OCI-LY7 (cell line): ENCODE results near the gene NXN. TPM values are rescaled to one million over a fixed set of nuclear protein-coding genes. Genes with fewer than 3 reads are reported as not detected.
"Not testable (repeated sequence)": the region's sequence is repeated elsewhere in the genome, so short reads cannot be mapped to it uniquely, and the experiment has no call there.

Experiments
- BruUV-seq: library from RNA; stranded (reverse); fragments of 400-500 nt; replicated peaks from 2 replicates; lab custom pipeline; 2021; lab: Mats Ljungman, UMichigan
- CTCF ChIA-PET: fragments of 300-600 bp; sonication (Branson Sonifier 250); formaldehyde crosslinking; loops from one replicate; lab custom pipeline; 2022; ENCODE audit warnings: antibody characterized with exemption; ENCODE audit not compliant: unreplicated experiment; lab: Charles Lee
- POLR2A ChIA-PET: fragments of 300-600 bp; sonication (Branson Sonifier 250); formaldehyde crosslinking; loops from one replicate; lab custom pipeline; 2022; ENCODE audit warnings: antibody characterized with exemption; lab: Charles Lee
- DNase-seq: peaks from one replicate; pipeline ENCODE4 v3.0.0-alpha.2; 2015; ENCODE audit warnings: low spot score
- H2AFZ ChIP-seq: fragments of 200-600 bp; sonication (generic), shearing (Covaris generic); 2 replicates; pipeline ENCODE4 v1.6.1; 2014; ENCODE audit warnings: mild to moderate bottlenecking, antibody characterized with exemption, low read length, moderate library complexity
- H3K27ac ChIP-seq: fragments of 200-600 bp; sonication (generic); 2 replicates; pipeline ENCODE4 v1.5.1; 2014; ENCODE audit warnings: mixed run types, low read depth, mild to moderate bottlenecking, moderate library complexity, low read length, inconsistent platforms; ENCODE audit not compliant: poor library complexity, severe bottlenecking
- H3K36me3 ChIP-seq: fragments of 200-600 bp; sonication (generic); 2 replicates; pipeline ENCODE4 v1.6.1; 2014; ENCODE audit warnings: mild to moderate bottlenecking, antibody characterized with exemption, low read length, moderate library complexity, mixed read lengths; ENCODE audit not compliant: insufficient read depth
- H3K4me1 ChIP-seq: fragments of 200-600 bp; sonication (generic); 2 replicates; pipeline ENCODE4 v1.5.1; 2014; ENCODE audit warnings: mild to moderate bottlenecking, low read length; ENCODE audit not compliant: insufficient read depth, poor library complexity, severe bottlenecking
- H3K4me2 ChIP-seq: fragments of 200-600 bp; sonication (generic); 2 replicates; pipeline ENCODE4 v1.6.1; 2014; ENCODE audit warnings: mild to moderate bottlenecking, low read length
- H3K4me3 ChIP-seq: fragments of 200-600 bp; sonication (generic); 2 replicates; pipeline ENCODE4 v1.5.1; 2014; ENCODE audit warnings: mild to moderate bottlenecking, low read depth, low read length; ENCODE audit not compliant: poor library complexity, severe bottlenecking
- H3K79me2 ChIP-seq: fragments of 200-600 bp; sonication (generic); 2 replicates; pipeline ENCODE4 v1.6.1; 2016; ENCODE audit warnings: low read depth, mild to moderate bottlenecking, low read length, moderate library complexity, mixed read lengths; ENCODE audit not compliant: insufficient read depth
- H3K9me2 ChIP-seq: fragments of 200-600 bp; sonication (generic); 2 replicates; pipeline ENCODE4 v1.6.1; 2016; ENCODE audit warnings: mild to moderate bottlenecking, low read length, mixed read lengths; ENCODE audit not compliant: insufficient read depth
- H3K9me3 ChIP-seq: fragments of 200-600 bp; sonication (generic); 2 replicates; pipeline ENCODE4 v1.6.1; 2014; ENCODE audit warnings: mild to moderate bottlenecking, mixed run types, low read length, mixed read lengths
- H4K20me1 ChIP-seq: fragments of 200-600 bp; sonication (generic); 2 replicates; pipeline ENCODE4 v1.6.1; 2014; ENCODE audit warnings: mild to moderate bottlenecking, antibody characterized with exemption, low read length, moderate library complexity, mixed read lengths; ENCODE audit not compliant: insufficient read depth
- EZH2phosphoT487 ChIP-seq: fragments of 200-600 bp; sonication (generic); IDR thresholded peaks from 2 replicates; pipeline ENCODE4 v1.6.1; 2018; ENCODE audit warnings: low read depth, borderline replicate concordance, mild to moderate bottlenecking, mixed run types, antibody characterized with exemption, low read length, moderate library complexity, mixed read lengths
- intact Hi-C: fragments of 100-400 bp; cut with micrococcal nuclease; formaldehyde crosslinking; loops from one replicate; pipeline ENCODE4 v1.10.0; 2022; ENCODE audit not compliant: unreplicated experiment
- total RNA-seq, 2 experiments: library from RNA; depleted of rRNA in 1 of 2; stranded (reverse); fragments of >200 nt in 1 of 2; shearing (Covaris generic) in 1 of 2; gene quantifications; 2 replicates each; pipeline ENCODE4 v1.2.3, GENCODE V29; 2014 to 2022
- TF ChIP-seq, protein P1 (sequence below): fragments of 200-600 bp; sonication (generic); conservative IDR thresholded peaks from 2 replicates; pipeline ENCODE4 v1.5.1; 2014; ENCODE audit warnings: mild to moderate bottlenecking, antibody characterized with exemption, low read length, moderate library complexity, mixed read lengths

The NXN gene
- total RNA-seq, 2 experiments from 2014 or later, result 1.3 to 2.8 TPM

DNA sequence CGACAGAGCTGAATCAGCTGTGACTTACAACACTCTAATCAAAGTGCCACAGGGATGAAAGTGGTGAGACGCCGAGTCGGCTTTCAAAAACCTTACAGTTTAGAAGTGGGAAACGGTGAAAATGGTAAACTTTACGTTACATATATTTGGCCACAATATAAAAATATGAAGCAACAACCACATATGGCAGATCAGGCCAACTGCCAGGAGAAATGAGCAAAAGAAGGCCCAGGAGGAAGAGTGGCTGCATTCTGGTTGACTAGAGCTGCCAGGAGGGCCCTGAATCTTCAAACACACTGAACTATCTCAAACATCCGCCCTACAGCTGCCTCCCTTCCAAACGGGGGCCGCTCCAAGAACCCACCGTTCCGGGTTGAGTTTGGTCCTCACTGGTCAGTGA, 141.1 kb downstream of the NXN start:
- no peak for DNase-seq
- H3K36me3 ChIP-seq, result no peaks in the 10 kb centered on the region
- H3K79me2 ChIP-seq, result no peaks in the 10 kb centered on the region
- peaks cover 3% of the 10 kb centered on the region for H3K4me1 ChIP-seq
- no peak overlapping the region for H3K4me2 ChIP-seq
- no peak for TF ChIP-seq EZH2phosphoT487
- TF ChIP-seq, protein P1, sequence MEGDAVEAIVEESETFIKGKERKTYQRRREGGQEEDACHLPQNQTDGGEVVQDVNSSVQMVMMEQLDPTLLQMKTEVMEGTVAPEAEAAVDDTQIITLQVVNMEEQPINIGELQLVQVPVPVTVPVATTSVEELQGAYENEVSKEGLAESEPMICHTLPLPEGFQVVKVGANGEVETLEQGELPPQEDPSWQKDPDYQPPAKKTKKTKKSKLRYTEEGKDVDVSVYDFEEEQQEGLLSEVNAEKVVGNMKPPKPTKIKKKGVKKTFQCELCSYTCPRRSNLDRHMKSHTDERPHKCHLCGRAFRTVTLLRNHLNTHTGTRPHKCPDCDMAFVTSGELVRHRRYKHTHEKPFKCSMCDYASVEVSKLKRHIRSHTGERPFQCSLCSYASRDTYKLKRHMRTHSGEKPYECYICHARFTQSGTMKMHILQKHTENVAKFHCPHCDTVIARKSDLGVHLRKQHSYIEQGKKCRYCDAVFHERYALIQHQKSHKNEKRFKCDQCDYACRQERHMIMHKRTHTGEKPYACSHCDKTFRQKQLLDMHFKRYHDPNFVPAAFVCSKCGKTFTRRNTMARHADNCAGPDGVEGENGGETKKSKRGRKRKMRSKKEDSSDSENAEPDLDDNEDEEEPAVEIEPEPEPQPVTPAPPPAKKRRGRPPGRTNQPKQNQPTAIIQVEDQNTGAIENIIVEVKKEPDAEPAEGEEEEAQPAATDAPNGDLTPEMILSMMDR, result no peak
- POLR2A ChIA-PET, result no interaction called here
- H3K9me3 ChIP-seq, result no peaks in the 10 kb centered on the region
- H3K27ac ChIP-seq, result no peak overlapping the region
- intact Hi-C loops, result no loop called here
- H3K4me3 ChIP-seq, result no peak overlapping the region
- no peaks in the 10 kb centered on the region for H3K9me2 ChIP-seq
- no peak overlapping the region for H2AFZ ChIP-seq
- BruUV-seq, result no TSS peak
- CTCF ChIA-PET, result no interaction called here
- H4K20me1 ChIP-seq, result no peaks in the 10 kb centered on the region

DNA sequence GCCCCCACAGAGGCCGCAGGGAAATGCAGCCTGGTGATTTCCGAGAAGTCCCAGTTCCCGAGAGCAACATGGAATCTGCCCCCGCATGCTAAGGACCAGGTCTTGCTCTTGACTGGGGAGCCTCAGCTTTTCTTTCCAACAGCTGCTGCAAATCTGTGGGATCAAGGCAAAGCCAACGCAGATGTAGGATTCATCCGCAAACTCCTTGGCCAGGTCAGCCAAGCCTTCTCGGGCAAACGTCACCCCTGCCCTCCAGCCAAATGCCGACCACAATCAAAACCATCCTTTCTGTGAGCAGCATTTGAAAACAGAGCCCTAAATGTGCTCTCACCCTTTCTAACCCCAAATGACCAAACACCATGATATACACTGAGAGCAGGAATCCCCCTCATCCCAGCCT, 143.4 kb downstream of the NXN start:
- no peaks in the 10 kb centered on the region for H3K79me2 ChIP-seq
- ChIA-PET CTCF (no interaction called here), POLR2A (no interaction called here)
- no peak overlapping the region for H3K27ac ChIP-seq
- no peaks in the 10 kb centered on the region for H3K9me3 ChIP-seq
- no peak overlapping the region for H2AFZ ChIP-seq
- H3K36me3 ChIP-seq, result no peaks in the 10 kb centered on the region
- intact Hi-C loops, result no loop called here
- peaks cover 3% of the 10 kb centered on the region for H3K4me1 ChIP-seq
- no peak overlapping the region for H3K4me3 ChIP-seq
- no peaks in the 10 kb centered on the region for H3K9me2 ChIP-seq
- no TSS peak for BruUV-seq
- no peak for DNase-seq
- no peaks in the 10 kb centered on the region for H4K20me1 ChIP-seq
- TF ChIP-seq, protein P1, result no peak
- TF ChIP-seq EZH2phosphoT487, result no peak
- no peak overlapping the region for H3K4me2 ChIP-seq

DNA sequence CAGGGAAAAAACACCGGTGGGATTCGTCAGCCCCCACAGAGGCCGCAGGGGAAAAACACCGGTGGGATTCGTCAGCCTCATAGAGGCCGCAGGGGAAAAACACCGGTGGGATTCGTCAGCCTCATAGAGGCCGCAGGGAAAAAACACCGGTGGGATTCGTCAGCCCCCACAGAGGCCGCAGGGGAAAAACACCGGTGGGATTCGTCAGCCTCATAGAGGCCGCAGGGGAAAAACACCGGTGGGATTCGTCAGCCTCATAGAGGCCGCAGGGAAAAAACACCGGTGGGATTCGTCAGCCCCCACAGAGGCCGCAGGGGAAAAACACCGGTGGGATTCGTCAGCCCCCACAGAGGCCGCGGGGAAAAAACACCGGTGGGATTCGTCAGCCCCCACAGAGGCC, 143.9 kb downstream of the NXN start:
- H3K4me2 ChIP-seq, BruUV-seq, H3K36me3 ChIP-seq, H3K9me3 ChIP-seq, H3K4me3 ChIP-seq, H3K27ac ChIP-seq, H3K4me1 ChIP-seq, H3K9me2 ChIP-seq, CTCF ChIA-PET, H4K20me1 ChIP-seq, DNase-seq, intact Hi-C loops, H2AFZ ChIP-seq, POLR2A ChIA-PET, H3K79me2 ChIP-seq: not testable (repeated sequence)
